Measurements from ENCODE around the gene CORO2A.

DNA sequence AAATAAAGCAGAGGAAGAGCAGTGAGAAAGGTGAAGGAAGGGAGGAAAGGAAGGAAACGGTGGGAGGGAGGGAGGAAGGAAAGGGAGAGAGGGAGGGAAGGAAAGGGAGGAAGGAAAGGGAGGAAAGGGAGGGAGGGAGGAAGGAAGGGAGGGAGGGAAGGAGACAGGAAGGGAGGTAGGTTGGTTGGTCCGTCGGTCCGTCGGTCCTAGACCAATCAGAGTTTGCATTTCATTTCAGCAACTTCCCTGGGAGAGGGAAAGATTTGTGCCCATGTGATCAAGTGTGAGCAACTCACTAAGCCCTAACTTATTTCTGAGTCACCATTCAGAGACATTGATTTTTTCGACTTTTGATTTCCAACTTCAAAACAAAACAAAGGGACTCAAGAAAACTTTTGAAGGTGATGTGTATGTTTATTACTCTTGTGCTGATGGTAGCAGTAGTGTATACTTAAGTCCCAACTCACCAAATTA, 117.1 kb downstream of the CORO2A start:
- TF ChIP-seq, protein P1, sequence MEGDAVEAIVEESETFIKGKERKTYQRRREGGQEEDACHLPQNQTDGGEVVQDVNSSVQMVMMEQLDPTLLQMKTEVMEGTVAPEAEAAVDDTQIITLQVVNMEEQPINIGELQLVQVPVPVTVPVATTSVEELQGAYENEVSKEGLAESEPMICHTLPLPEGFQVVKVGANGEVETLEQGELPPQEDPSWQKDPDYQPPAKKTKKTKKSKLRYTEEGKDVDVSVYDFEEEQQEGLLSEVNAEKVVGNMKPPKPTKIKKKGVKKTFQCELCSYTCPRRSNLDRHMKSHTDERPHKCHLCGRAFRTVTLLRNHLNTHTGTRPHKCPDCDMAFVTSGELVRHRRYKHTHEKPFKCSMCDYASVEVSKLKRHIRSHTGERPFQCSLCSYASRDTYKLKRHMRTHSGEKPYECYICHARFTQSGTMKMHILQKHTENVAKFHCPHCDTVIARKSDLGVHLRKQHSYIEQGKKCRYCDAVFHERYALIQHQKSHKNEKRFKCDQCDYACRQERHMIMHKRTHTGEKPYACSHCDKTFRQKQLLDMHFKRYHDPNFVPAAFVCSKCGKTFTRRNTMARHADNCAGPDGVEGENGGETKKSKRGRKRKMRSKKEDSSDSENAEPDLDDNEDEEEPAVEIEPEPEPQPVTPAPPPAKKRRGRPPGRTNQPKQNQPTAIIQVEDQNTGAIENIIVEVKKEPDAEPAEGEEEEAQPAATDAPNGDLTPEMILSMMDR (conservative IDR thresholded peaks at IDR 0.05), result no peak
- no peak for TF ChIP-seq ZFX (IDR thresholded peaks at IDR 0.05)
